HFFc6 (cell line): ENCODE results near the gene KAT5. TPM values are rescaled to one million over a fixed set of nuclear protein-coding genes. Genes with fewer than 3 reads are reported as not detected.

Experiments used
- DNase-seq: peaks from one replicate; pipeline ENCODE4 v3.0.0-alpha.2; 2018
- H3K27ac Mint-ChIP-seq: 2 replicates; pipeline ENCODE4 v1.8.0; 2020; ENCODE audit warnings: mild to moderate bottlenecking, mixed read lengths
- H3K27me3 Mint-ChIP-seq: 2 replicates; pipeline ENCODE4 v1.8.0; 2021; ENCODE audit warnings: mild to moderate bottlenecking, moderate library complexity, mixed read lengths; ENCODE audit not compliant: insufficient read depth
- H3K36me3 Mint-ChIP-seq: 2 replicates; pipeline ENCODE4 v1.8.0; 2021; ENCODE audit warnings: low read depth, mixed read lengths
- H3K4me1 Mint-ChIP-seq: 2 replicates; pipeline ENCODE4 v1.8.0; 2020; ENCODE audit warnings: low read depth, mixed read lengths
- H3K4me3 Mint-ChIP-seq: 2 replicates; pipeline ENCODE4 v1.8.0; 2020; ENCODE audit warnings: mild to moderate bottlenecking, moderate library complexity, mixed read lengths
- H3K9me3 Mint-ChIP-seq: 2 replicates; pipeline ENCODE4 v1.8.0; 2020; ENCODE audit warnings: mild to moderate bottlenecking, mixed read lengths
- CTCF ChIP-seq: fragments of 200-600 bp; sonication (generic); IDR thresholded peaks from 2 replicates; pipeline ENCODE4 v1.5.0; 2021; ENCODE audit warnings: antibody characterized with exemption, mild to moderate bottlenecking
- total RNA-seq, 6 experiments: library from RNA; stranded (reverse); fragmentation: NEBNext Ultra II Directional; extraction: Animal tissue kit (Norgen Biotek cat#: 25700); gene quantifications; 2 replicates in 1 of 6; 3 replicates in 5 of 6; pipeline ENCODE4 v1.2.3, GENCODE V29; 2021

Gene KAT5
- total RNA-seq, 6 experiments from 2014 or later, result 36.5 to 42.6 (median 38.9) TPM

DNA sequence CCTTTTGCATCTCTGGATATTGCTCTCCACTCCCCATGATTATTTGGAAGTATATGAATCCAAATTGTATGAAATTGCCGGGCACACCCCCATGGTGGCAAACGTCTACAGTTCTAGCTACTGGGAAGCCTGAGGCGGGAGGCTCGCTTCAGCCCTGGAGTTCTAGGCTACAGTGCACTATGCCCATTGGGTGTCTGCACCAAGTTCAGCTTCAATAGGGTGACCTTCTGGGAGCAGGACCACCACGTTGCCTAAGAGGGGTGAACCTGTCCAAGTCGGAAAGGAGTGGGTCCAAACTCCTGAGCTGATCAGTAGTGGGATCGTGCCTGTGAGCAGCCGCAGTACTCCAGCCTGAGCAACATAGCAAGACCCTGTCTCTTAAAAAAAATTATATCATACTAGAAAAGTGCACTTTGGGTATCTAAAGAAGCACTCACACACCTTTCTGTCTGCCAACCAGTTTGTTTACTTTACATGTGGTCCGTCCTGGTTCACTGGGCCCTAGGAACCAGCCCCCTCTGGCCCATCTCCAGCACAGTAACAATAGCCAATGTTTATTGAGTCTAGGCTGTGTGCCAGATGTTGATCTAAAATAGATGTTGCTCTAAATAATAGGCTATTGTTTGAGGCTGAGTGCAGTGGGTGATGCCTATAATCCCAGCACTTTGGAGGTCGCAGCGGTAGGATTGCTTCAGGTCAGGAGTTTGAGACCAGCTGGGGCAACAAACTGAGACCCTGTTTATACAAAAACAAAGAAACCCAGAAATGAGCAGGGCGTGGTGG lies 16.4 kb upstream of the KAT5 start:
- DNase-seq, result no peak
- H3K27ac Mint-ChIP-seq, result no peak overlapping the region
- no peaks in the 10 kb centered on the region for H3K4me1 Mint-ChIP-seq
- TF ChIP-seq CTCF, result no peak
- no peaks in the 10 kb centered on the region for H3K36me3 Mint-ChIP-seq
- H3K27me3 Mint-ChIP-seq, result peaks cover 28% of the 10 kb centered on the region
- no peak overlapping the region for H3K4me3 Mint-ChIP-seq
- H3K9me3 Mint-ChIP-seq, result no peaks in the 10 kb centered on the region

- Mint-ChIP-seq H3K4me3 (no peak overlapping the region), H3K27ac (no peak overlapping the region), H3K9me3 (no peaks in the 10 kb centered on the region), H3K27me3 (peaks cover 34% of the 10 kb centered on the region), H3K4me1 (no peaks in the 10 kb centered on the region), H3K36me3 (no peaks in the 10 kb centered on the region)
- no peak for TF ChIP-seq CTCF
- no peak for DNase-seq
These were observed 15.1 kb upstream of the KAT5 start for GRCh38 chr11:65696802-65697552.

- DNase-seq, result no peak
- Mint-ChIP-seq H3K27ac (no peak overlapping the region), H3K4me3 (no peak overlapping the region), H3K36me3 (no peaks in the 10 kb centered on the region), H3K4me1 (no peaks in the 10 kb centered on the region), H3K27me3 (peaks cover 36% of the 10 kb centered on the region), H3K9me3 (no peaks in the 10 kb centered on the region)
- TF ChIP-seq CTCF, result no peak
These were observed 13.8 kb upstream of the KAT5 start for GRCh38 chr11:65698205-65698604.

DNA sequence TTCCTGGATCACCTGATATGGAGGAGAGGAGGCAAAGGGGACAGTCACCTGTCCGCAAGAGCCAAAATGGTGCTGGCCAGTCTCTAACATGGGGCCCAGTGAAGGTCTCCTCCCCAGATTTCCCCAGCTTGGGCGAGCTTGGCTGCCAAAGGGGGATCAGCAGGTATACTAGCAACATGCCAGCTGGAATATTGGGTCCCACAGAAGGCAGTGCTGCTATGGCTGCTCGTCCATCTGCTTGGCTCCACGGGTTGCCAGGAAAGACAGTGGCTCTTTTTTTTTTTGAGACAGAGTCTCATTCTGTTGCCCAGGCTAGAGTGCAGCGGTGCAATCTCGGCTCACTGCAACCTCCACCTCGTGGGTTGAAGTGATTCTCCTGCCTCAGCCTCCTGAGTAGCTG lies 12.7 kb upstream of the KAT5 start:
- no peak overlapping the region for H3K27ac Mint-ChIP-seq
- no peak for DNase-seq
- H3K9me3 Mint-ChIP-seq, result no peaks in the 10 kb centered on the region
- no peaks in the 10 kb centered on the region for H3K36me3 Mint-ChIP-seq
- no peaks in the 10 kb centered on the region for H3K4me1 Mint-ChIP-seq
- H3K27me3 Mint-ChIP-seq, result peaks cover 35% of the 10 kb centered on the region
- H3K4me3 Mint-ChIP-seq, result no peak overlapping the region
- no peak for TF ChIP-seq CTCF

GRCh38 chr11:65700399-65700798 lies 11.7 kb upstream of the KAT5 start:
- H3K9me3 Mint-ChIP-seq, result no peaks in the 10 kb centered on the region
- no peaks in the 10 kb centered on the region for H3K4me1 Mint-ChIP-seq
- TF ChIP-seq CTCF, result no peak
- H3K27ac Mint-ChIP-seq, result no peak overlapping the region
- peaks cover 33% of the 10 kb centered on the region for H3K27me3 Mint-ChIP-seq
- no peak overlapping the region for H3K4me3 Mint-ChIP-seq
- no peak for DNase-seq
- H3K36me3 Mint-ChIP-seq, result no peaks in the 10 kb centered on the region
